ENCODE measurements around the gene DNAL1.

Gene DNAL1

DNA sequence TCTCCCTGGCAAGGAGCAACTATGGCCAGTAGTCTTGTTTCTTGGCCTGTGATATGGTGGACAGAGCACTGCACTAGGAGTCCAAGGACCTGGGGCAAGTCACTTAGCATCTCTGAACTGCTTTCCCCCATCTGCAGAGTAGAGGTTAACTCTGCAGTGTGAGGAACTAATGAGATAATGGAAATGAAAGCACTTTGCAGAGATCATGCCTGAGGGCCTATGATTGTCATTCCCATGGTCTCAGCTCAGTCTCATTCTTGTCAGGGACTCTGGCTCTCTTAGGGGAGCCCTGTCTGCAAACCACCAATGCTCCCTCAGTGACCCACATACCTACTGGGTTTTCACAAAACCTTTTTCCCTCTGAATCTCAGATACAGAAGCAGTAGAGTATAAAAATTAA, 75.8 kb downstream of the DNAL1 start:
- ATAC-seq (no peak), DNase-seq (no peak)
- H3K27ac Mint-ChIP-seq: peak overlapping the region; percentile 27
- H3K4me3 Mint-ChIP-seq: no peak overlapping the region
- peaks cover 17% of the 10 kb centered on the region for H3K4me1 Mint-ChIP-seq
- H3K9me3 Mint-ChIP-seq: no peaks in the 10 kb centered on the region
- no peaks in the 10 kb centered on the region for H3K27me3 Mint-ChIP-seq
- H3K36me3 Mint-ChIP-seq (ENCODE audit: low read depth): peaks cover 49% of the 10 kb centered on the region

- Mint-ChIP-seq H3K4me3 (no peak overlapping the region), H3K27ac (peak overlapping the region; percentile 47), H3K27me3 (no peaks in the 10 kb centered on the region), H3K9me3 (no peaks in the 10 kb centered on the region), H3K4me1 (peaks cover 23% of the 10 kb centered on the region), H3K36me3 (ENCODE audit: low read depth) (peaks cover 51% of the 10 kb centered on the region)
- ATAC-seq (no peak), DNase-seq (no peak)
Measured at GRCh38 chr14:73721101-73721821, 76.5 kb downstream of the DNAL1 start.

DNA sequence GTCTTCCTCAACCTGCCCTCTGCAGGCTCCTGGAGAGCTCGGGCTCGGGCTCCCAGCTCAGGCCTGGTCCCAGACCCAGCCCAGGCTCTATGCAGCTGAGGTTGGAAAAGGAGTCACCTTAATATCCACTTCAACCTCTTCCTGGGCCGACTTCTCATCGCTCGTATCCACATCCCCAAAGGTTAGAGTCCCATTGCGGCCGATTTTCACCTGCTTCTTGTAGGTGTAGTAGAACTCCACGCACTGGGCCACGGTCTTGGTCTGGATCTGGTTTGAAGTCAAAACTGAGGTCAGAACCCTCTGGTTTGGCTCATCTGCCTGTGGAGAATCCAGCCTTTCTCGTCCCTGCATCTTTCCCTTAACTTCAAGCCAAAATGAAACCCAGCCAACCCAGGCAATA, 77.8 kb downstream of the DNAL1 start:
- DNase-seq: no peak
- Mint-ChIP-seq H3K36me3 (ENCODE audit: low read depth) (peaks cover 53% of the 10 kb centered on the region), H3K4me3 (no peak overlapping the region), H3K4me1 (peaks cover 25% of the 10 kb centered on the region), H3K27ac (peak overlapping the region; percentile 47), H3K27me3 (no peaks in the 10 kb centered on the region), H3K9me3 (no peaks in the 10 kb centered on the region)
- ATAC-seq: no peak

GRCh38 chr14:73723406-73723796, 78.6 kb downstream of the DNAL1 start:
- peaks cover 25% of the 10 kb centered on the region for H3K4me1 Mint-ChIP-seq
- H3K36me3 Mint-ChIP-seq (ENCODE audit: low read depth): peaks cover 59% of the 10 kb centered on the region
- no peak for ATAC-seq
- DNase-seq: no peak
- H3K27ac Mint-ChIP-seq: peak overlapping the region; percentile 68
- H3K9me3 Mint-ChIP-seq: no peaks in the 10 kb centered on the region
- H3K27me3 Mint-ChIP-seq: no peaks in the 10 kb centered on the region
- H3K4me3 Mint-ChIP-seq: no peak overlapping the region

- H3K4me3 Mint-ChIP-seq: no peak overlapping the region
- ATAC-seq (no peak), DNase-seq (no peak)
- H3K27me3 Mint-ChIP-seq: no peaks in the 10 kb centered on the region
- H3K9me3 Mint-ChIP-seq: no peaks in the 10 kb centered on the region
- H3K36me3 Mint-ChIP-seq (ENCODE audit: low read depth): peaks cover 65% of the 10 kb centered on the region
- peak overlapping the region; percentile 68 for H3K27ac Mint-ChIP-seq
- H3K4me1 Mint-ChIP-seq: peaks cover 31% of the 10 kb centered on the region
Measured at GRCh38 chr14:73723797-73724661, 79.2 kb downstream of the DNAL1 start.

DNA sequence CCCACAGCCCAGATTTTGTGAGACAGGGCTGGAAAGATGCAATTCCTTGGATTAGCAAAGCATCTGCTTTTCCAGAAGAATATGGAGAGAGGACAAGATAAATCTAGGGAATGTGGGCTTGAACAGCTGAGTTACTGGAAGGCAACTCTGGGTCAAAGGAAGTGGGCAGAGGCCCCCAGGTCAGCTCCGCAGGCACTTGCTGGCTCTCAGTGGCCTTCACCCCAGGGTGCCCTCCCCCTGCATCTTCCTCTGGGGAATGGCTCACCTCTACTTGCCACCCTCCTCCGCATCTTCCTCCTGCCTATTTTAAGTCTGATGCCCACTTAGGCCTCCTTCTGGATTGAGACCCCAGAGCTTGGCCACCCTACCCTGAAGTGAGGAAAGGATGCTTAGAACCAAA, 79.9 kb downstream of the DNAL1 start:
- no peaks in the 10 kb centered on the region for H3K27me3 Mint-ChIP-seq
- H3K4me1 Mint-ChIP-seq: peaks cover 35% of the 10 kb centered on the region
- H3K4me3 Mint-ChIP-seq: no peak overlapping the region
- DNase-seq (no peak), ATAC-seq (no peak)
- H3K9me3 Mint-ChIP-seq: no peaks in the 10 kb centered on the region
- H3K36me3 Mint-ChIP-seq (ENCODE audit: low read depth): peaks cover 66% of the 10 kb centered on the region
- peak overlapping the region; percentile 50 for H3K27ac Mint-ChIP-seq

DNA sequence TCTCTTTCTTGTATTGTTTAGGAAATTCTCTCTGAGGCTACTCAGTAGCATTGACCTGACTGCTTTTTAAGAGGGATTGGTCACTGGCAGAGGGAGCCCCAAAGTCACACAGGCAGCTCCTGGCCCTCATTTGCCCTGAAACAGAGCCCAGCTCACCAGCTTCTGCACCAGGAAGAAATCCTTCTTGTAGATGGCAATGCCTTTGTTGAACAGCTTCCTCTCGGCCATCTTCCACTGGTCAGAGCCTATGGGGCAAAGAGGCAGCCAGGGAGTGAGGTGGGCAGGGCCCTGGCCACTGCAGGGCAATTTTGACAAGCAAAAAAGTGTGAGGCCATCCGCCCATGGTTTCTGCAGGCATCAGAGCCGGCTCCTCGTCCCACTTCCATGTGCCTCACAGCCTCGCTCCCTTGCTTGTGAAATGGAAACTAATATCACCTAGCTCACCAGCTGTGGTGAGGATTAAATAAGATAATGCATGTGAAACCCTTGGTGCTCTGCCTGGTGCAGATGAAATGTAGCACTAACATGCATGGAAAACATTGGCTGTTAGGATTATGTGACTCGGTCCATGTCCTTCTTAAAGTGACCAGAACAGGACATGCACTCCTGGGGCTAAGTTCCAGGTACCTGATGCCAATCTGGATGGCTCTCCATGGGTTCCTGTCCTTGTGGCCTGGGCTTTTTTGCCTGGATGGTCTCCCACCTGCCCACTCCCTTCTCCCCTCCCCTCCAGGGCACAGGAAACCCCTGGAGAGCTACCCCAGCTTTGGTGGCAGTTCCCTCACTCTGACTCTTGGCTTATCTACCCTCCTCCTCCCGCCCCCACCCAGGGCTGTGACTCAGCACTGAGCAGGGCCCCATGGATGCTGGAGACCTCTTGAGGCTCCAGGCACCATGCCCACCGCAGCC, 80.6 kb downstream of the DNAL1 start:
- Mint-ChIP-seq H3K9me3 (no peaks in the 10 kb centered on the region), H3K27me3 (no peaks in the 10 kb centered on the region), H3K4me1 (peaks cover 38% of the 10 kb centered on the region), H3K36me3 (ENCODE audit: low read depth) (peaks cover 70% of the 10 kb centered on the region), H3K27ac (peak overlapping the region; percentile 79), H3K4me3 (no peak overlapping the region)
- DNase-seq (no peak), ATAC-seq (no peak)

DNA sequence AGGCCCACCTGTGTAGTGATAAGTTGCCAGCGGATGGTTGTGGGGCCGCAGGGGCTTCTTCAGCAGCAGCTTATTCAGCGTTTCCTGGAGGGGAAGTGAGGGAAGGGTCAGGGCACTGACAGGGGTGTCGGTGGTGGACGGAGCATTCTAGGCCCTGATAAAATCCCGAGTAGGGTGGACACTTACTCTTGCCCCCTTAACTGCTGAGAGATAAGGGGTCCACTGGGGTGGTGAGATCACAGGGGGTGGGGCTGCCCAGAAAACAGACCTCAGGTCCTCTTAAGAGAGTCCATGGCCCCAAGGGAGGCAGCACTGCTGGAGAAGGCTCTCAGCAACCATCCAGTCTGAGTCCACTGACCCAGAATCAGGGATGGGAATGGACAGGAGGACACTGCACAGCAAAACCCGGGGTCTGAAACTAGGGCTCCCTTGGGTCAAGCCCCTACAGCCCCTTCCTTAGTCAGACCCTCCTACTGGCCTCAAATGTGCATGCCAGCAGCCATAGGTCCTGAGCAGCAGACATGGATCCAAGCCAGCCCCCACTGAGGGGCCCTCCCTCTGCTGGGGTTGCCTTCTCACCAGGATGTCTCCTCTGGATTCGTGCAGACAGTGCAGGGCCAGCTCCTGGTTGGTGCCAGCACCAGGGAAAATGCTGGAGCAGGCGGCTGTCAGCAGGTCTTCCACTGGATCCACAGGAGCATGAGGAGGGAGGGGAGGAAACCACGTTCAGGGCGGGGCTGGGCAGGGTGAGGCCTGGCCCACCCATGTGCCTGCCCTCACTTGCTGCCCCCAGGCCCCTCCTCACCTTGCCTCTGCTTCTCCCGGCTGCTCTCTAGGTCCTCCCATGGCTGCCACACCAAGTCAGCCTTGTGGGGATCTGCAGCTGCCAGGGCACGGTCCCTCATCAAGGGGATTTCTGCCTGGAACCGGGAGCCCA, 81.5 kb downstream of the DNAL1 start:
- DNase-seq (no peak), ATAC-seq (no peak)
- Mint-ChIP-seq H3K4me1 (peaks cover 42% of the 10 kb centered on the region), H3K27ac (peak overlapping the region; percentile 79), H3K27me3 (no peaks in the 10 kb centered on the region), H3K36me3 (ENCODE audit: low read depth) (peaks cover 68% of the 10 kb centered on the region), H3K4me3 (no peak overlapping the region), H3K9me3 (no peaks in the 10 kb centered on the region)

DNA sequence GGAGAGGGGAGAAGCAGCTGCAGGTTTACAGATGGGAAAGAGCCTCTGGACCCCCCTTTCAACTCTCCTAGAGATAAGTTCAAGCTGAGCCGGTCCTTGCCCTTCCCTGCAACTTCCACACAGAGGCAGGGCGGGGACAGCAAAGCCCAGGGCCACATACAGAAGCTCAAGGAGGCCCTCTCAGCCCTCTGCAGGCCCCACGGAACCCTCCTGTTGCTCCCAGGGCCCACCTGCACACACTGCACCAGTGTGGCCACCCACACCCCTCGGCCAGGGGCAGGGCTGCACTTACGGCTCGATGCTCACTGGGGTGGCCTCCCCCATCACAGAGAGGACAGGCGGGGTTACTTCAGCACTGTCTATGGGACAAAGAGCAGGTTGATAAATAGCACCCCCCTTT, 82.4 kb downstream of the DNAL1 start:
- no peaks in the 10 kb centered on the region for H3K9me3 Mint-ChIP-seq
- H3K27ac Mint-ChIP-seq: no peak overlapping the region
- H3K36me3 Mint-ChIP-seq (ENCODE audit: low read depth): peaks cover 69% of the 10 kb centered on the region
- H3K4me1 Mint-ChIP-seq: peaks cover 43% of the 10 kb centered on the region
- H3K27me3 Mint-ChIP-seq: no peaks in the 10 kb centered on the region
- DNase-seq (no peak), ATAC-seq (no peak)
- no peak overlapping the region for H3K4me3 Mint-ChIP-seq

- H3K9me3 Mint-ChIP-seq: no peaks in the 10 kb centered on the region
- no peaks in the 10 kb centered on the region for H3K27me3 Mint-ChIP-seq
- no peak overlapping the region for H3K4me3 Mint-ChIP-seq
- peaks cover 58% of the 10 kb centered on the region for H3K36me3 Mint-ChIP-seq (ENCODE audit: low read depth)
- H3K27ac Mint-ChIP-seq: peak overlapping the region; percentile 84
- peaks cover 32% of the 10 kb centered on the region for H3K4me1 Mint-ChIP-seq
- peak; percentile 87 for ATAC-seq
- DNase-seq: peak; percentile 91
Measured at GRCh38 chr14:73728717-73729330, 84.0 kb downstream of the DNAL1 start.

DNA sequence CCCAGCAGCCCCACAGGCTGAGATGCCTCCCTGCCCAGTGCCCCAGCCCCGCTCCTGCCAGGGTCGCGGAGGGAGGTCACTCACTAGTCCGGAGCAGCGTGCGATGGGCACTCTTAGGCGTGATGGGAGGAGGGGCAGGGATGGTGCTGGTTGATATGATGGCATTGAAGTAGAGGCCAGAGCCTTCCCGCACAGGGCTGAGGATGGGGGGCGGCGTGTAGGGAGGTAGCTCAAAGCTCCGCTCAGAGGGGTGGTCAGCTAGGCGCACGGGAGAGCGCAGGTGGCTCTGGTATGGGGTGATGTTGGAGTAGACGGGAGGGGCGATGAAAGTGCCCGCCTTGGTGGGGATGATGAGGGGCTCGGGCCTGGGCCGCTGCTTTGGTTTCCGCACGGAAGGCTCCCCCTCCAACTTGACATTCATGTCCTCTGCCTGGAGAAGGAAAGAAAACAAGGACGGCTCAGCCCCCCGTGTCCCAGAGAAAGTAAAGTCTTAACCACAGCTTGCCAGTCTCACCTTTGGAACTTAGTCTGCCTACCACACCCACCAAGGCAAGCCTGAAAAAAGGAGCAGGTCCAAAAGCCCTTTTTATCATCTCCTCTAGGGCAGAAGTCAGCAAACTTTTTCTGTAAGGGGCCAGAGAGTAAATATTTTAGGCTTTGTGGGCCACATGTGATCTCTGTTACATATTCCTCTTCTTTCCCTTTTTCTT, 84.9 kb downstream of the DNAL1 start:
- no peaks in the 10 kb centered on the region for H3K27me3 Mint-ChIP-seq
- H3K27ac Mint-ChIP-seq: peak overlapping the region; percentile 84
- H3K36me3 Mint-ChIP-seq (ENCODE audit: low read depth): peaks cover 62% of the 10 kb centered on the region
- H3K4me1 Mint-ChIP-seq: peaks cover 28% of the 10 kb centered on the region
- no peak for DNase-seq
- no peaks in the 10 kb centered on the region for H3K9me3 Mint-ChIP-seq
- ATAC-seq: no peak
- no peak overlapping the region for H3K4me3 Mint-ChIP-seq

- Mint-ChIP-seq H3K27me3 (no peaks in the 10 kb centered on the region), H3K9me3 (no peaks in the 10 kb centered on the region), H3K27ac (peak overlapping the region; percentile 52), H3K36me3 (ENCODE audit: low read depth) (peaks cover 61% of the 10 kb centered on the region), H3K4me3 (no peak overlapping the region), H3K4me1 (peaks cover 22% of the 10 kb centered on the region)
- ATAC-seq (no peak), DNase-seq (no peak)
Measured at GRCh38 chr14:73731111-73731510, 86.3 kb downstream of the DNAL1 start.

DNA sequence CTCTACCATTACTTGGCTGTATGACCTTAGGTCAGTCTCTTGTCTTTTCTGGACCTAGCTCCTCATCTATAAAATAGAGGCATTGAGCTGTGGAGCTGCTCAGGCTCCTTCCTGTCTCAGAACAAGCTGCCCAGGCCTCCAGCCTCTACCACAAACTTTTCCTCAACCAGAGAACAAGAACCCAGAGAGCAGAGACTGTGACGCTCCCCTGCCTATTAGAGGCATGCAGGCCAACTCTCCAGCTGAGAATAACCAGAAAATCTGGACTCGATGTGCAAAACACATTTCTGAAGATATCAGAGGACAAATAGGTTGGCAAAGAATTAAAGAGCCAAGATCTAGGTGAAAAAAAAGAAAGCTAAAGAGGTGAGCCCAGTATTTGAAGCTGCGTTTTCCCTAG, 87.2 kb downstream of the DNAL1 start:
- no peak overlapping the region for H3K27ac Mint-ChIP-seq
- no peaks in the 10 kb centered on the region for H3K9me3 Mint-ChIP-seq
- ATAC-seq (no peak), DNase-seq (no peak)
- H3K4me3 Mint-ChIP-seq: no peak overlapping the region
- H3K4me1 Mint-ChIP-seq: peaks cover 19% of the 10 kb centered on the region
- H3K36me3 Mint-ChIP-seq (ENCODE audit: low read depth): peaks cover 65% of the 10 kb centered on the region
- H3K27me3 Mint-ChIP-seq: no peaks in the 10 kb centered on the region
